MM.1S (cell line): ENCODE results near the gene FAM234A.

Source experiments
- CTCF ChIP-seq: fragments of 300-600 bp; sonication (generic); IDR thresholded peaks from 2 replicates; pipeline ENCODE4 v1.5.1; 2016; ENCODE audit warnings: antibody characterized with exemption, low read length, mixed read lengths
- EZH2 ChIP-seq: fragments of 300-600 bp; sonication (generic); optimal IDR thresholded peaks from 2 replicates; pipeline ENCODE3; 2017; ENCODE audit warnings: low read depth, mild to moderate bottlenecking, antibody characterized with exemption, low read length, mixed read lengths
- EZH2phosphoT487 ChIP-seq: fragments of 300-600 bp; sonication (generic); IDR thresholded peaks from 2 replicates; pipeline ENCODE4 v1.6.1; 2018; ENCODE audit warnings: antibody characterized with exemption, low read length

- no peak for TF ChIP-seq CTCF
- TF ChIP-seq EZH2phosphoT487, result no peak
- no peak for TF ChIP-seq EZH2
These were observed 39.2 kb downstream of the FAM234A start for GRCh38 chr16:273547-274421.
